ENCODE measurements around the gene UBR2. TPM values are rescaled to one million over a fixed set of nuclear protein-coding genes. Genes with fewer than 3 reads are reported as not detected.

Gene UBR2
- total and polyA plus RNA-seq, 9 of the 15 experiments (the other 6 are each of a cell fraction or from before 2014, with no cell fraction given) = 9.1 to 38.9 (median 23.4) TPM

DNA sequence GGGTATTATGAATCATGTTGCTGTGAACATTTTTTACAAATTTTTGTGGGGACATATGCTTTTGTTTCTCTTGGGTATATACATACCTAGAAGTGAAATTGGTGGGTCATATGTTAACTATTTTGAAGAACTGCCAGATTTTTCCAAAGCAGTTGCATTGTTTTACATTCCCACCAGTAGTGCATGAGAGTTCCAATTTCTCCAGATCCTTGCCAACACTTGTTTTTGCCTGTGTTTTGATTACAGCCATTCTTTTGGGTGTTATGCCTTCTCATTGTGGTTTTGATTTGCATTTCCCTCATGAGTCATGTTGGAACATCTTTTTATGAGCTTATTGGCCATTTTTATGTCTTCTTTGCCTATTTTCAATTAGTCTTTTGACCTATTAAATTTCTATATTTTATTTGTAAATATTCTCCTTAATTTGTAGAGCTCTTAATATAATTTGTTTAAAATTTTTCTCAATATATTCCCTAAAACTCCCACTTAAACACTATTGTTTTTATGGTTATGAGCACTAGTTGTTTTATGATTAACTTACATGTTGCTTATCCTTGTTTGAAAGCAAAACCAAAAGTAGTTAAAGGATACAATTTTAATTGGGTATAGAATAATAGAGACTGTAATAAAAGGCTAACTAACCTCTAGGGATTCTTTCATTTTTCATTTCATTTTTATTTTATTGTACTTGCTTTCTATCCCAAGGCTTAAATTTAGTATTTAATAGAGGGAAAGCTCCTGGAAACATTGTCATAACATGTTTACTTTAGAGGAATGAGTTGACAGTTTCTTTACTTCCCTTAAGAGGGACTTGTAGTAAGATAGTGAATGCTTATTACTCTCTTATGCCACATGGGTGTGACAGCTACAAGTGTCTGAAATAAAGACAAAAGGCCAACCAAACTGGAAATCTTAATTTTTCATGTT, 5.5 kb downstream of the UBR2 start (continued):
- TF ChIP-seq RBM17 (IDR thresholded peaks at IDR 0.05; ENCODE audit: borderline replicate concordance, low read depth, low read length) = no peak
- no peak for TF ChIP-seq RB1 (IDR thresholded peaks at IDR 0.05; ENCODE audit: low read depth)
- no peak for TF ChIP-seq ZNF408 (CRISPR knock-in tag; IDR thresholded peaks at IDR 0.05; ENCODE audit: low read depth)
- TF ChIP-seq GABPA (tag; conservative IDR thresholded peaks at IDR 0.05; ENCODE audit: low read depth) = peak; percentile 7; the same call in 1 of the 2 replicates
- TF ChIP-seq ZNF253 (CRISPR knock-in tag; conservative IDR thresholded peaks at IDR 0.05) = no peak
- TF ChIP-seq KLF13 (tag; IDR thresholded peaks at IDR 0.05; ENCODE audit: borderline replicate concordance, low read depth) = no peak
- TF ChIP-seq ELF4 (CRISPR knock-in tag; IDR thresholded peaks at IDR 0.05) = no peak
- no peak for TF ChIP-seq CCAR2 (IDR thresholded peaks at IDR 0.05; ENCODE audit: low read depth, low read length)
- no peak for TF ChIP-seq CTBP1 (IDR thresholded peaks at IDR 0.05; ENCODE audit: borderline replicate concordance)
- peak; percentile 90 for TF ChIP-seq ADNP (tag; IDR thresholded peaks at IDR 0.05)
- peak; percentile 80 for TF ChIP-seq MAFK (IDR thresholded peaks at IDR 0.05; ENCODE audit: low read length)
- peak in 1 of 3 experiments; percentile 33; a peak in 2 of 6 replicates for TF ChIP-seq CTCF (IDR thresholded peaks at IDR 0.05 in 2 of 3, conservative IDR thresholded peaks at IDR 0.05 in 1 of 3; ENCODE audit: insufficient read depth in 2 of 3, low read depth in 1 of 3, low read length in 3 of 3)
- TF ChIP-seq ZNF586 (CRISPR knock-in tag; conservative IDR thresholded peaks at IDR 0.05) = no peak
- no peak for TF ChIP-seq RBBP5 (IDR thresholded peaks at IDR 0.05; ENCODE audit: borderline replicate concordance, insufficient read depth, low read length, poor library complexity, severe bottlenecking)
- TF ChIP-seq DMBX1 (CRISPR knock-in tag; IDR thresholded peaks at IDR 0.05; ENCODE audit: borderline replicate concordance) = 0 out of 2 replicates have a peak, but pooled peaks have one; percentile 32
